Testis (tissue), 3 donors: ENCODE data around the gene RALGPS1. TPM values are rescaled to one million over a fixed set of nuclear protein-coding genes. Genes with fewer than 3 reads are reported as not detected.

Source experiments
- DNase-seq: peaks from one replicate; pipeline ENCODE4 v3.0.0-alpha.2; 2019
- H3K27ac ChIP-seq, 2 donors: fragments of 200-600 bp; sonication (generic); one replicate each; pipeline ENCODE4 v1.5.1; 2019
- H3K27me3 ChIP-seq: fragments of 200-600 bp; sonication (generic); one replicate; pipeline ENCODE4 v1.5.1; 2019
- H3K36me3 ChIP-seq: fragments of 200-600 bp; sonication (generic); one replicate; pipeline ENCODE4 v1.5.1; 2017; ENCODE audit warnings: low read depth; ENCODE audit errors: missing control alignments
- H3K4me1 ChIP-seq: fragments of 200-600 bp; sonication (generic); one replicate; pipeline ENCODE4 v1.5.1; 2019
- H3K4me3 ChIP-seq, 2 donors: fragments of 200-600 bp; sonication (generic); one replicate each; pipeline ENCODE4 v1.5.1; 2017 to 2019
- H3K9me3 ChIP-seq: fragments of 200-600 bp; sonication (generic); one replicate; pipeline ENCODE4 v1.5.1; 2017
- POLR2A ChIP-seq: fragments of 450-650 bp; IDR thresholded peaks from one replicate; pipeline ENCODE4 v1.6.1; 2017; ENCODE audit warnings: antibody characterized with exemption, mild to moderate bottlenecking, moderate library complexity
- WGBS, 2 donors: methylation state at CpG; one replicate each; pipeline ENCODE4 v1.1.5; 2018; 5-methylcytosine and 5-hydroxymethylcytosine counted together
- intact Hi-C: fragments of 100-400 bp; cut with DNase I; formaldehyde crosslinking; loops from one replicate; pipeline ENCODE4 v1.15.1; 2023; ENCODE audit warnings: low total_unique reads
- polyA plus RNA-seq: library from polyadenylated mRNA; stranded (reverse); fragments of 350-450 nt; fragmentation: Illumina TruSeq; extraction: RNeasy Lipid Tissue Mini Kit (QIAGEN cat#74804); gene quantifications from one replicate; pipeline ENCODE4 v1.2.3, GENCODE V29; 2014; ENCODE audit warnings: low read depth, low replicate concordance; ENCODE audit not compliant: insufficient read depth
- total RNA-seq, 2 donors: library from RNA; depleted of rRNA; stranded (reverse); fragments of >200 nt; gene quantifications; one replicate each; pipeline ENCODE4 v1.2.3, GENCODE V29; 2016
- TF ChIP-seq, protein P1 (sequence below), 3 experiments: fragments of 450-650 bp in 2 of 3; fragments of 200-600 bp in 1 of 3; sonication (generic) in 1 of 3; IDR thresholded peaks; one replicate each; pipeline ENCODE4 v1.5.1; 2016 to 2019; ENCODE audit warnings: antibody characterized with exemption in 3 of 3, mild to moderate bottlenecking in 2 of 3, moderate library complexity in 1 of 3

Gene RALGPS1
- total and polyA plus RNA-seq, 3 donors from 2014 or later = 35.9 to 48.6 (median 36.9) TPM

DNA sequence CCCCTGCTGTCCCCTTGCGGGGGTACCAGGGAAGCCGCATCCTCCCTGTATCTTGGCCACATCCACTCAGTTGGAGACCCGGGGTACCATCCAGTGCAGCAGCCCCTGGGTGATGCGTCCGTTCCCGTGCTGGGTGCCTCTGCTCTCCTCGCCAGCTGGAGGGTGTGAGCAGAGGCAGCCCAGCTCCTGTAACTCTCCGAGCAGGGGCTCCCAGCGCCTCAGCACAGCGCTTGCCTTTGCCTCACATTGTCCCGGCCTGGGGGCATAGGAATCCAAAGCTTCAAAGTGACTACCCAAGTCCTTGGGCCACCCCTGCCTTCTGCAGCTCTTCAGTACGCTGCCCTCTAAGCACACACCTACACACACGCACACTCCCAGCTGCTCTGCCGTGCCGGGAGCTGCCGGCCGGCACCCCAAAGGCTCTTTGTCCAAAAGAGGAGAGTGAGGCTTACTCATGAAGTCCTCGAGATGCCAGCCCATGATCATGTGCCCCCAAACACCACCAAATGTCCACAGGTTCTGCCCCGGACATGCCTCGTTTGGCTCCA, 207.1 kb downstream of the RALGPS1 start:
- Histone ChIP-seq H3K27me3 (no peaks in the 10 kb centered on the region), H3K27ac (peak overlapping the region; percentile 21 to 59), H3K36me3 (no peaks in the 10 kb centered on the region), H3K9me3 (no peaks in the 10 kb centered on the region), H3K4me1 (peaks cover 14% of the 10 kb centered on the region), H3K4me3 (peak overlapping the region; percentile 36 to 38)
- WGBS, 2 donors = 24 to 43% methylated on average over 16 to 18 of the region's 20 CpGs
- intact Hi-C loops = no loop called here
- DNase-seq = no peak
- TF ChIP-seq, protein P1, sequence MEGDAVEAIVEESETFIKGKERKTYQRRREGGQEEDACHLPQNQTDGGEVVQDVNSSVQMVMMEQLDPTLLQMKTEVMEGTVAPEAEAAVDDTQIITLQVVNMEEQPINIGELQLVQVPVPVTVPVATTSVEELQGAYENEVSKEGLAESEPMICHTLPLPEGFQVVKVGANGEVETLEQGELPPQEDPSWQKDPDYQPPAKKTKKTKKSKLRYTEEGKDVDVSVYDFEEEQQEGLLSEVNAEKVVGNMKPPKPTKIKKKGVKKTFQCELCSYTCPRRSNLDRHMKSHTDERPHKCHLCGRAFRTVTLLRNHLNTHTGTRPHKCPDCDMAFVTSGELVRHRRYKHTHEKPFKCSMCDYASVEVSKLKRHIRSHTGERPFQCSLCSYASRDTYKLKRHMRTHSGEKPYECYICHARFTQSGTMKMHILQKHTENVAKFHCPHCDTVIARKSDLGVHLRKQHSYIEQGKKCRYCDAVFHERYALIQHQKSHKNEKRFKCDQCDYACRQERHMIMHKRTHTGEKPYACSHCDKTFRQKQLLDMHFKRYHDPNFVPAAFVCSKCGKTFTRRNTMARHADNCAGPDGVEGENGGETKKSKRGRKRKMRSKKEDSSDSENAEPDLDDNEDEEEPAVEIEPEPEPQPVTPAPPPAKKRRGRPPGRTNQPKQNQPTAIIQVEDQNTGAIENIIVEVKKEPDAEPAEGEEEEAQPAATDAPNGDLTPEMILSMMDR (IDR thresholded peaks at IDR 0.05) = no peak
- TF ChIP-seq POLR2A = no peak

DNA sequence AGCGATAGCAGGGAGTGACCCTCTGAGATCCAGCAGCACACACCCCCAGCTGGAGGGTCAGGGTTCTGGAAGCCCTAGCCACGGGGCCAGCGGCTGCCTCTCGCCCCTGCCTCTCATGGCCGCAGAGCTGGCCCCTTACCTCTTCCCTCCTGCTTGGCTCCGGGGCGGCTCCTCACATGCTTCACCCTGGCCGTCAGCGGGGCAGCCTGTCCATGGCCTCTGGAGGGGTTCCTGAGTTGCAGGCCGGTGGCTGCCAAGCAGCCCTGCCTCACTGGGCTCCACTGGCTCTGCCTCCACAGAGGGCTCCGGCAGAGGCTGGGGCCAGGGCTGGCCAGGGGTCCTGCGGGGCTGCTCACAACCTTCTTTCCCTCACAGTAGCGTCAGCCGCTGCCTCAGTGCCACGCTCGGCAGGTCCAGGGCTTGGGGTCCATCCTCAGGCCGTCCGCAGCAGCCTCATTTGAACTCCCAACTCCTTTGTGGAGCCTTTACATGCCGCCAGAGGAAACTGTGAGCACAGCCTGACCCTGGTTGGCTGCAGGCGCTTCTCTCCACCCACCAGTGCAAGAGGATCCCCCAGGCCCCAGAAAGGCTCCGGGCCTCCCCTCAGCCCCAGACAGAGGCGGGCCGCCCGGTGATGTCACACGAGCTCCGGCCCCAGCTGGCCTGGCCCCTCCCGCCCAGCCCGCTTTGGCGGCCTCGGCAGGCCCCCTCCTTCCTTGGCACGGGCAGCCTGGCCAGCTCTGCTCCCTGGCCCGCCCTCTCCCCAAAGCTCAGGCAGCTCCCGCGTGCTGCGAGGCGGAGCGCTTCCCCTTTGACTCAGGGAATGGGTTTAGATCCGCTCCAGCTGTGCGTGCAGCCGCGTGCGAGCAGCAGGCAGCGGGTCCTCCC, 207.8 kb downstream of the RALGPS1 start, which contains the start of gene ANGPTL2:
Gene ANGPTL2, minus strand, starts transcription at position 460 of the 888 bp plus-strand sequence. CDS start 13,904 bp downstream, outside the sequence.
- peaks cover 14% of the 10 kb centered on the region for H3K4me1 ChIP-seq

DNA sequence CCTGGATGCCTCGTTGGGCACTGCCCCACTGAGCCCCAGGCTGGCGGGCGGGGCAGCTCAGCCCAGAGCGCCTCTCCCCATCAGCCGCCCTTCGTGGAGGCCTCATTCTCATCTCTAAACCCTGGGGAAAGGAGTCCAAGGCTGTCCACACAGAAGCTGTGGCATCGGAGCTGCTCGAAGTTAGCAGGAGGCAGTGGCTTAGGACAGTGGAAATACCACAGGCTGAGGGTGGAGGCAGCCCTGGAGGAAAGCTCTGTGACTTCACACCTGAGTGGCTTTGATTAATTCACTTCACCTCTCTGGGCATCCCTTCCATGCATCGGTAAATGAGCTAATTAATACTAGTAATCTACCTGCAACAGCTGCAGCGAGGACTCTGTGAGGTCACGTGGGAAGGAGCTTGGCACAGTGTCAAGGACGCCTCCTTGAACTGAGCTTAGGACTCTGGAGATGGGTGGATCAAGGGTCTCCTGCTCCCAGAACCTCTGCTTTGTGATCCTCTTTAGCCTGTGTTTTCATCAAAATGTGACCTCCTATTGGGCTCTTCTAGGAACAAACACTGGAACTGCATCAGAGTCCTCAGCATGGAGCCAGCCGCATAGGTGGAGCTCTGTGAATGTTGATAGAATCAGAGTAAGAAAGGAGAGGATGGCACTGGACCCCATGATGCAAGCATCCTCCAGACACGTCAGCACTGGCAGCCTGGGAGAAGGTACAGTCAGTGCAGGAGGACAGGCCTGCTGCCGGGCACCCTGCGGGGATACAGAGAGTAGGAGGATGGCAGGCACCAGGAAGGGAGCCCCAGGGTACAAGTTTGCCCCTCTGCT, 208.7 kb downstream of the RALGPS1 start:
- no peaks in the 10 kb centered on the region for H3K36me3 ChIP-seq
- no peaks in the 10 kb centered on the region for H3K27me3 ChIP-seq
- H3K4me1 ChIP-seq = peaks cover 14% of the 10 kb centered on the region
- WGBS, 2 donors = 37 to 47% methylated on average over 8 to 16 of the region's 16 CpGs
- DNase-seq = peak; percentile 61
- peak overlapping the region in 1 of 2 donors; percentile 38 for H3K4me3 ChIP-seq
- no peak for TF ChIP-seq POLR2A
- TF ChIP-seq, protein P1 (IDR thresholded peaks at IDR 0.05) = no peak
- H3K9me3 ChIP-seq = no peaks in the 10 kb centered on the region
- peak overlapping the region; percentile 21 to 59 for H3K27ac ChIP-seq
- intact Hi-C loops = no loop called here

More for the DNA sequence above, 207.8 kb downstream of the RALGPS1 start, which contains the start of gene ANGPTL2:
- 25 to 56% methylated on average over 8 to 41 of the region's 43 CpGs for WGBS, 2 donors
- TF ChIP-seq, protein P1 (IDR thresholded peaks at IDR 0.05) = no peak
- no peak for TF ChIP-seq POLR2A
- no peaks in the 10 kb centered on the region for H3K9me3 ChIP-seq
- peak; percentile 79 for DNase-seq
- peak within 1 kb of the TSS; percentile 36 to 38 for H3K4me3 ChIP-seq
- H3K27ac ChIP-seq = peak within 1 kb of the TSS; percentile 21 to 59
- H3K27me3 ChIP-seq = no peaks in the 10 kb centered on the region
- intact Hi-C loops = no loop called here
- H3K36me3 ChIP-seq = no peaks in the 10 kb centered on the region

GRCh38 chr9:127124111-127124531, 209.5 kb downstream of the RALGPS1 start:
- DNase-seq = no peak
- intact Hi-C loops = no loop called here
- Histone ChIP-seq H3K4me3 (no peak overlapping the region), H3K36me3 (no peaks in the 10 kb centered on the region), H3K27ac (no peak overlapping the region), H3K4me1 (peaks cover 14% of the 10 kb centered on the region), H3K9me3 (no peaks in the 10 kb centered on the region), H3K27me3 (no peaks in the 10 kb centered on the region)
- TF ChIP-seq, protein P1 (IDR thresholded peaks at IDR 0.05) = no peak
- TF ChIP-seq POLR2A = no peak
- 92 to 94% methylated on average over 6 to 7 of the region's 7 CpGs for WGBS, 2 donors
